K562 (cell line): ENCODE data around the gene C2CD2L. TPM values are rescaled to one million over a fixed set of nuclear protein-coding genes. Genes with fewer than 3 reads are reported as not detected.

Experiments used
- ATAC-seq: fragments of 200-7000 bp; cut with Tn5 transposase; 3 replicates; pipeline ENCODE4 v1.9.1; 2020; ENCODE audit warnings: moderate library complexity
- BruUV-seq: library from RNA; stranded (reverse); fragments of 400-500 nt; replicated peaks from 2 replicates; lab custom pipeline; 2021; lab: Mats Ljungman, UMichigan
- CTCF ChIA-PET: fragments of 300-600 bp; formaldehyde crosslinking; extraction: SDS; loops from one replicate; lab custom pipeline; 2021; ENCODE audit warnings: low intra/inter-chr PET ratio; lab: Yijun Ruan, JAX
- POLR2A ChIA-PET: fragments of 300-600, 350-650 bp; sonication (Branson Sonifier 250); formaldehyde crosslinking; extraction: SDS; loops from one replicate; lab custom pipeline; 2021; ENCODE audit warnings: antibody characterized with exemption, inconsistent platforms; lab: Yijun Ruan, JAX
- DNase-seq, 4 experiments: peaks; one replicate each; pipeline versions ENCODE4 v3.0.0 to v3.0.0-alpha.2; 2011 to 2018; ENCODE audit warnings: low spot score in 3 of 4, mixed read lengths in 3 of 4; ENCODE audit errors: extremely low read depth in 1 of 4
- FAIRE-seq: peaks from 2 replicates; lab custom pipeline; 2011; peaks lifted over from hg19 to GRCh38; lab: Jason Lieb, UNC
- H2AFZ ChIP-seq: 2 replicates; pipeline ENCODE4 v1.6.0; 2011; ENCODE audit warnings: low read depth, low read length, control low read depth, inconsistent platforms
- H3K27ac ChIP-seq: fragments of 200-600 bp; 3 replicates; pipeline ENCODE4 v1.8.0; 2011; ENCODE audit warnings: low read depth, mild to moderate bottlenecking, control low read depth, inconsistent platforms, low read length, moderate library complexity, mixed read lengths; ENCODE audit errors: extremely low read depth
- H3K27me3 ChIP-seq, 2 experiments: fragments of 300-600 bp in 1 of 2; 2 replicates in 1 of 2; 3 replicates in 1 of 2; pipeline versions ENCODE4 v1.6.0 to v1.8.0; 2011; ENCODE audit warnings: inconsistent platforms in 2 of 2, low read length in 2 of 2, mild to moderate bottlenecking in 1 of 2, mixed read lengths in 1 of 2, moderate library complexity in 1 of 2; ENCODE audit not compliant: control insufficient read depth in 2 of 2, insufficient read depth in 2 of 2
- H3K36me3 ChIP-seq: fragments of 300-600 bp; 3 replicates; pipeline ENCODE4 v1.8.0; 2011; ENCODE audit warnings: mild to moderate bottlenecking, low read length, inconsistent platforms; ENCODE audit not compliant: control insufficient read depth, insufficient read depth
- H3K4me1 ChIP-seq, 2 experiments: fragments of 200-600 bp in 1 of 2; replicated peaks in 1 of 2; 2 replicates in 1 of 2; 3 replicates in 1 of 2; pipeline versions ENCODE4 v1.5.1 to v1.8.0; 2011; ENCODE audit warnings: inconsistent platforms in 2 of 2, low read length in 2 of 2, mild to moderate bottlenecking in 1 of 2, mixed read lengths in 1 of 2, moderate library complexity in 1 of 2; ENCODE audit not compliant: control insufficient read depth in 2 of 2, insufficient read depth in 2 of 2
- H3K4me2 ChIP-seq: 2 replicates; pipeline ENCODE4 v1.6.1; 2011; ENCODE audit warnings: low read length, control low read depth, inconsistent platforms, mixed read lengths; ENCODE audit not compliant: insufficient read depth
- H3K4me3 ChIP-seq: fragments of 200-600 bp; sonication (generic), shearing (Covaris generic); 2 replicates; pipeline ENCODE4 v1.5.1; 2016; ENCODE audit warnings: control low read depth, inconsistent platforms
- H3K79me2 ChIP-seq: fragments of 200-600 bp; 3 replicates; pipeline ENCODE4 v1.8.0; 2011; ENCODE audit warnings: low read length, inconsistent platforms; ENCODE audit not compliant: control insufficient read depth, insufficient read depth
- H3K9ac ChIP-seq, 2 experiments: 2 replicates each; pipeline versions ENCODE4 v1.6.0 to v1.6.1; 2011; ENCODE audit warnings: low read depth in 2 of 2, low read length in 2 of 2, control low read depth in 1 of 2, inconsistent platforms in 1 of 2, mild to moderate bottlenecking in 1 of 2, mixed read lengths in 1 of 2; ENCODE audit not compliant: insufficient read depth in 1 of 2
- H3K9me1 ChIP-seq: one replicate; pipeline ENCODE4 v1.6.0; 2011; ENCODE audit warnings: inconsistent platforms, mild to moderate bottlenecking, low read length, moderate library complexity; ENCODE audit not compliant: control insufficient read depth, insufficient read depth
- H3K9me3 ChIP-seq: replicated peaks from 2 replicates; pipeline ENCODE4 v1.5.1; 2011; ENCODE audit warnings: low read depth, low read length, inconsistent platforms; ENCODE audit not compliant: control insufficient read depth, insufficient read depth
- H4K20me1 ChIP-seq: replicated peaks from 2 replicates; pipeline ENCODE4 v1.6.1; 2011; ENCODE audit warnings: low read length, inconsistent platforms, mixed read lengths; ENCODE audit not compliant: control insufficient read depth, insufficient read depth
- ARNT ChIP-seq, 2 experiments: fragments of 450-650 bp; IDR thresholded peaks; 2 replicates each; pipeline ENCODE4 v1.6.1; 2016; ENCODE audit warnings: mild to moderate bottlenecking in 1 of 2
- BRD9 ChIP-seq: fragments of 450-650 bp; IDR thresholded peaks from 2 replicates; pipeline ENCODE4 v1.6.1; 2018; ENCODE audit warnings: low read depth; ENCODE audit not compliant: partially characterized antibody
- HNRNPUL1 ChIP-seq: fragments of 200-400 bp; formaldehyde crosslinking; IDR thresholded peaks from 2 replicates; pipeline ENCODE4 v1.6.1; 2017; ENCODE audit warnings: low read length
- LCOR ChIP-seq: sonication (generic); formaldehyde crosslinking; IDR thresholded peaks from 2 replicates; pipeline ENCODE4 v1.8.0; 2022; ENCODE audit warnings: mild to moderate bottlenecking, missing genetic modification reagents
- TCF7 ChIP-seq: sonication (generic); IDR thresholded peaks from 2 replicates; pipeline ENCODE4 v1.6.1; 2016; ENCODE audit warnings: antibody characterized with exemption, borderline replicate concordance
- XRCC3 ChIP-seq: fragments of 450-650 bp; IDR thresholded peaks from 2 replicates; pipeline ENCODE4 v1.6.1; 2017; ENCODE audit warnings: mild to moderate bottlenecking, moderate library complexity
- WGBS: fragments of 100-300 bp; shearing (Covaris generic); methylation state at CpG from one replicate; pipeline ENCODE4 v1.1.6; 2016; ENCODE audit warnings: low coverage, mixed read lengths; ENCODE audit not compliant: insufficient coverage; ENCODE audit errors: missing lambda C conversion rate; 5-methylcytosine and 5-hydroxymethylcytosine counted together
- in situ Hi-C: fragments of 300-500 bp; cut with MboI; formaldehyde crosslinking; loops from 4 replicates; pipeline ENCODE4 v1.15.0; 2018; ENCODE audit warnings: inconsistent platforms, mixed read lengths
- intact Hi-C: fragments of 100-400 bp; cut with micrococcal nuclease; formaldehyde crosslinking; loops from 2 replicates; pipeline ENCODE4 v1.14.2; 2022
- polyA plus RNA-seq, 8 experiments: library from polyadenylated mRNA; depleted of rRNA in 4 of 8; stranded (reverse) in 5 of 8; unstranded in 3 of 8; fragments of >200 nt; fragmentation: Nextera tagmentation in 2 of 8; fragmentation: Illumina TruSeq in 1 of 8; extraction: Ambion mirVana in 2 of 8; extraction: Trizol in 1 of 8; gene quantifications; 2 replicates each; pipeline versions ENCODE4 v1.2.1 to v1.2.3, GENCODE V29; 2011 to 2014; ENCODE audit warnings: inconsistent platforms in 1 of 8, missing spikeins in 1 of 8
- total RNA-seq, 7 experiments: library from RNA; depleted of rRNA in 6 of 7; stranded (reverse); fragments of >200 nt in 6 of 7; fragmentation: Illumina TruSeq in 2 of 7; extraction: Trizol in 2 of 7; gene quantifications; 2 replicates each; pipeline versions ENCODE4 v1.2.1 to v1.2.3, GENCODE V29; 2011 to 2021; ENCODE audit warnings: low replicate concordance in 1 of 7
- TF ChIP-seq, protein P1 (sequence below): sonication (generic); formaldehyde crosslinking; IDR thresholded peaks from 2 replicates; pipeline ENCODE4 v1.5.0; 2020; ENCODE audit warnings: missing genetic modification reagents
- TF ChIP-seq, protein P2 (sequence below), 2 experiments: fragments of 450-650 bp; IDR thresholded peaks; 2 replicates each; pipeline ENCODE4 v1.6.1; 2018; ENCODE audit warnings: mild to moderate bottlenecking in 2 of 2, low read depth in 1 of 2; ENCODE audit not compliant: partially characterized antibody in 2 of 2
- TF ChIP-seq, protein P3 (sequence below): fragments of 250-450 bp; sonication (Bioruptor Pico); IDR thresholded peaks from 2 replicates; pipeline ENCODE4 v1.5.1; 2021; ENCODE audit warnings: mild to moderate bottlenecking
- TF ChIP-seq, protein P4 (sequence below): IDR thresholded peaks from 2 replicates; pipeline ENCODE4 v1.6.1; 2012; ENCODE audit warnings: low read depth, low read length, improper control_type of control experiment, borderline replicate concordance

C2CD2L gene
- total and polyA plus RNA-seq, 9 of the 15 experiments (the other 6 are each of a cell fraction or from before 2014, with no cell fraction given): 0.66 to 41.2 (median 14.8) TPM

DNA sequence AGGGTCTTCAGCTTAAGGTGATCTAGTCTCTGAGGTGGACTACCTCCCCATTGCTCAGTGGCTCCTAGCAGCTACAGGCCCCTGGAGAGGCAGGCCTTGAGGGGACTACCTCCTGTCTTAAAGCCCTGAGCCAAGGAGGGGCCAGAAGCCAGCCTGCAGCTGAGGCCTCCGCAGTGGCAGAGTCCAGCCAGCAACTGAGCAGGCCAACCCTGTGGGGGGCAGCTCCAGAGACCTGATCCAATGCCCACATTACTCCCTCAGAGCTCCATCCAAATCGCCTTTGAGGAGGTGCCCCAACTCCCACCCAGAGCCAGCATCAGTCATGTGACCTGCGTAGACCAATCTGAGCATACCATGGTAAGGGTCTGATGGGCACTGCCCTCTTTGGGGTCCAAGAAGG lies 2.7 kb downstream of the C2CD2L start (continued):
- no peak for TF ChIP-seq BRD9
- TF ChIP-seq XRCC3: no peak
- TF ChIP-seq, protein P1, sequence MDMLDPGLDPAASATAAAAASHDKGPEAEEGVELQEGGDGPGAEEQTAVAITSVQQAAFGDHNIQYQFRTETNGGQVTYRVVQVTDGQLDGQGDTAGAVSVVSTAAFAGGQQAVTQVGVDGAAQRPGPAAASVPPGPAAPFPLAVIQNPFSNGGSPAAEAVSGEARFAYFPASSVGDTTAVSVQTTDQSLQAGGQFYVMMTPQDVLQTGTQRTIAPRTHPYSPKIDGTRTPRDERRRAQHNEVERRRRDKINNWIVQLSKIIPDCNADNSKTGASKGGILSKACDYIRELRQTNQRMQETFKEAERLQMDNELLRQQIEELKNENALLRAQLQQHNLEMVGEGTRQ: peak; percentile 47
- TF ChIP-seq ARNT (IDR thresholded peaks at IDR 0.05): no peak

DNA sequence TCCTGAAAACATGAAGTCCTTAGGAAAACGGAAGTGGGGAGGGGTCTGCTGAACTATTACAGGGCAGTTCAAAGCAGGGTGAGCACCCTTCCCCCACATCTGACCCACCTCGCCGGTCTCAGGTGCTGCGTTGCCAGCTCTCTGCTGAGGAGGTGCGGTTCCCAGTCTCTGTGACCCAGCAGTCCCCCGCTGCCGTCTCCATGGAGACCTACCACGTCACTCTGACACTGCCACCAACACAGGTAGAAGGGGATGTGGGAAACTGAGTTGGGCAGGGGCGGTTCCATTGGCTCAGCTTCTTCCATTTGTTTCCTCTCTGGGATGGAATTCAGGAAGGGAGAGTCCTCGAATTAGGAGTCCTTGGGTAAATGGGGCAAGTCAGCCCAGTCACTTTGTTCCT lies 3.3 kb downstream of the C2CD2L start:
- Histone ChIP-seq H3K36me3 (peaks cover 65% of the 10 kb centered on the region), H3K27ac (no peak overlapping the region), H3K27me3 (no peaks in the 10 kb centered on the region), H3K4me3 (no peak overlapping the region), H3K4me2 (no peak overlapping the region), H3K79me2 (peaks cover 41% of the 10 kb centered on the region), H4K20me1 (peaks cover 18% of the 10 kb centered on the region), H2AFZ (no peak overlapping the region), H3K9ac (no peak overlapping the region), H3K9me3 (no peaks in the 10 kb centered on the region), H3K4me1 (peaks cover 28 to 32% of the 10 kb centered on the region in 2 experiments), H3K9me1 (no peaks in the 10 kb centered on the region)
- DNase-seq (no peak), FAIRE-seq (no peak), ATAC-seq (no peak)
- intact Hi-C loops: no loop called here
- 87% methylated on average over 10 of the region's 10 CpGs for WGBS
- no TSS peak for BruUV-seq
- TF ChIP-seq HNRNPUL1: no peak
- TF ChIP-seq, protein P2, sequence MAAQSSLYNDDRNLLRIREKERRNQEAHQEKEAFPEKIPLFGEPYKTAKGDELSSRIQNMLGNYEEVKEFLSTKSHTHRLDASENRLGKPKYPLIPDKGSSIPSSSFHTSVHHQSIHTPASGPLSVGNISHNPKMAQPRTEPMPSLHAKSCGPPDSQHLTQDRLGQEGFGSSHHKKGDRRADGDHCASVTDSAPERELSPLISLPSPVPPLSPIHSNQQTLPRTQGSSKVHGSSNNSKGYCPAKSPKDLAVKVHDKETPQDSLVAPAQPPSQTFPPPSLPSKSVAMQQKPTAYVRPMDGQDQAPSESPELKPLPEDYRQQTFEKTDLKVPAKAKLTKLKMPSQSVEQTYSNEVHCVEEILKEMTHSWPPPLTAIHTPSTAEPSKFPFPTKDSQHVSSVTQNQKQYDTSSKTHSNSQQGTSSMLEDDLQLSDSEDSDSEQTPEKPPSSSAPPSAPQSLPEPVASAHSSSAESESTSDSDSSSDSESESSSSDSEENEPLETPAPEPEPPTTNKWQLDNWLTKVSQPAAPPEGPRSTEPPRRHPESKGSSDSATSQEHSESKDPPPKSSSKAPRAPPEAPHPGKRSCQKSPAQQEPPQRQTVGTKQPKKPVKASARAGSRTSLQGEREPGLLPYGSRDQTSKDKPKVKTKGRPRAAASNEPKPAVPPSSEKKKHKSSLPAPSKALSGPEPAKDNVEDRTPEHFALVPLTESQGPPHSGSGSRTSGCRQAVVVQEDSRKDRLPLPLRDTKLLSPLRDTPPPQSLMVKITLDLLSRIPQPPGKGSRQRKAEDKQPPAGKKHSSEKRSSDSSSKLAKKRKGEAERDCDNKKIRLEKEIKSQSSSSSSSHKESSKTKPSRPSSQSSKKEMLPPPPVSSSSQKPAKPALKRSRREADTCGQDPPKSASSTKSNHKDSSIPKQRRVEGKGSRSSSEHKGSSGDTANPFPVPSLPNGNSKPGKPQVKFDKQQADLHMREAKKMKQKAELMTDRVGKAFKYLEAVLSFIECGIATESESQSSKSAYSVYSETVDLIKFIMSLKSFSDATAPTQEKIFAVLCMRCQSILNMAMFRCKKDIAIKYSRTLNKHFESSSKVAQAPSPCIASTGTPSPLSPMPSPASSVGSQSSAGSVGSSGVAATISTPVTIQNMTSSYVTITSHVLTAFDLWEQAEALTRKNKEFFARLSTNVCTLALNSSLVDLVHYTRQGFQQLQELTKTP (IDR thresholded peaks at IDR 0.05; ENCODE audit: low read depth in 1 of 2, partially characterized antibody in 2 of 2): no peak
- TF ChIP-seq, protein P3, sequence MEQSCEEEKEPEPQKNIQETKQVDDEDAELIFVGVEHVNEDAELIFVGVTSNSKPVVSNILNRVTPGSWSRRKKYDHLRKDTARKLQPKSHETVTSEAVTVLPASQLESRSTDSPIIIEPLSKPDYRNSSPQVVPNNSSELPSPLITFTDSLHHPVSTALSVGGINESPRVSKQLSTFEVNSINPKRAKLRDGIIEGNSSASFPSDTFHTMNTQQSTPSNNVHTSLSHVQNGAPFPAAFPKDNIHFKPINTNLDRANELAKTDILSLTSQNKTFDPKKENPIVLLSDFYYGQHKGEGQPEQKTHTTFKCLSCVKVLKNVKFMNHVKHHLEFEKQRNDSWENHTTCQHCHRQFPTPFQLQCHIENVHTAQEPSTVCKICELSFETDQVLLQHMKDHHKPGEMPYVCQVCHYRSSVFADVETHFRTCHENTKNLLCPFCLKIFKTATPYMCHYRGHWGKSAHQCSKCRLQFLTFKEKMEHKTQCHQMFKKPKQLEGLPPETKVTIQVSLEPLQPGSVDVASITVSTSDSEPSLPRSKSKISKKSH (CRISPR knock-in tag): no peak
- TF ChIP-seq, protein P4, sequence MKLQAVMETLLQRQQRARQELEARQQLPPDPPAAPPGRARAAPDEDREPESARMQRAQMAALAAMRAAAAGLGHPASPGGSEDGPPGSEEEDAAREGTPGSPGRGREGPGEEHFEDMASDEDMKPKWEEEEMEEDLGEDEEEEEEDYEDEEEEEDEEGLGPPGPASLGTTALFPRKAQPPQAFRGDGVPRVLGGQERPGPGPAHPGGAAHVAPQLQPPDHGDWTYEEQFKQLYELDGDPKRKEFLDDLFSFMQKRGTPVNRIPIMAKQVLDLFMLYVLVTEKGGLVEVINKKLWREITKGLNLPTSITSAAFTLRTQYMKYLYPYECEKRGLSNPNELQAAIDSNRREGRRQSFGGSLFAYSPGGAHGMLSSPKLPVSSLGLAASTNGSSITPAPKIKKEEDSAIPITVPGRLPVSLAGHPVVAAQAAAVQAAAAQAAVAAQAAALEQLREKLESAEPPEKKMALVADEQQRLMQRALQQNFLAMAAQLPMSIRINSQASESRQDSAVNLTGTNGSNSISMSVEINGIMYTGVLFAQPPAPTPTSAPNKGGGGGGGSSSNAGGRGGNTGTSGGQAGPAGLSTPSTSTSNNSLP: no peak
- no peak for TF ChIP-seq TCF7
- no peak for TF ChIP-seq LCOR (CRISPR knock-in tag)
- in situ Hi-C loops: no loop called here
- POLR2A ChIA-PET: interaction anchor here (1.7 to 5.8 kb wide), 3 partner anchors 8 to 15 kb away, joined by 6 to 75 read pairs (median 10); partner anchors contain the start of gene HINFP
- CTCF ChIA-PET: no interaction called here
